Spleen (tissue), 7 donors: ENCODE data around the gene ARSG.
"Not testable (repeated sequence)": the region's sequence is repeated elsewhere in the genome, so short reads cannot be mapped to it uniquely, and the experiment has no call there.

Experiments
- POLR2A ChIP-seq, 3 donors: fragments of 450-650 bp; IDR thresholded peaks; one replicate each; pipeline ENCODE4 v1.5.1; 2017; ENCODE audit warnings: antibody characterized with exemption in 3 of 3, mild to moderate bottlenecking in 1 of 3
- TF ChIP-seq, protein P1 (sequence below), 11 experiments: fragments of 200-600 bp in 7 of 11; fragments of 450-650 bp in 4 of 11; sonication (generic) in 4 of 11; IDR thresholded peaks in 8 of 11; conservative IDR thresholded peaks in 3 of 11; 1 replicate in 7 of 11; 2 replicates in 4 of 11; pipeline versions ENCODE4 v1.4.0 to v1.8.0; 2016 to 2021; ENCODE audit warnings: antibody characterized with exemption in 11 of 11, inconsistent platforms in 4 of 11, mild to moderate bottlenecking in 1 of 11
- donor health status: DM: no; HTN: no; CAD: no; lungs with moderate emphysema.
- donor health status: DM: no; HTN: no; CAD: no.
- donor health status: DM: no; HTN: no; CAD: no.

DNA sequence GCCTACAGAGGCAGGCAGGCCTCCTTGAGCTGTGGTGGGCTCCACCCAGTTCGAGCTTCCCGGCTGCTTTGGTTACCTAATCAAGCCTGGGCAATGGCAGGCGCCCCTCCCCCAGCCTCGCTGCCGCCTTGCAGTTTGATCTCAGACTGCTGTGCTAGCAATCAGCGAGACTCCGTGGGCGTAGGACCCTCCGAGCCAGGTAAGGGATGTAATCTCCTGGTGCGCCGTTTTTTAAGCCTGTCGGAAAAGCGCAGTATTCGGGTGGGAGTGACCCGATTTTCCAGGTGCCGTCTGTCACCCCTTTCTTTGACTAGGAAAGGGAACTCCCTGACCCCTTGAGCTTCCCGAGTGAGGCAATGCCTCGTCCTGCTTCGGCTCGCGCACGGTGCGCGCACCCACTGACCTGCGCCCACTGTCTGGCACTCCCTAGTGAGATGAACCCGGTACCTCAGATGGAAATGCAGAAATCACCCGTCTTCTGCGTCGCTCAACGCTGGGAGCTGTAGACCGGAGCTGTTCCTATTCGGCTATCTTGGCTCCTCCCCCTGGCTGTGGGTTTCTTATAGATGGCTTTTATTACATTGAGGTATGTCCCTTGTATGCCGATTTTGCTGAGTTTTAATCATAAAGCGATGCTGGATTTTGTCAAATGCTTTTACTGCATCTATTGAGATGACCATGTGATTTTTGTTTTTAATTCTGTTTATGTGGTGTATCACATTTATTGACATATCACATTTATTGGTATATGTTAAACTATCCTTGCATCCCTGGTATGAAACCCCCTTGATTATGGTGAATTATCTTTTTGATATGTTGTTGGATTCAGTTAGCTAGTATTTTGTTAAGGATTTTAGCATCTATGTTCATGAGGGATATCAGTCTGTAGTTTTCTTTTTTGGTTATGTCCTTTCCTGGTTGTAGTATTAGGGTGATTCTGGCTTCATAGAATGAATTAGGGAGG lies 122.6 kb downstream of the ARSG start:
- TF ChIP-seq, protein P1, sequence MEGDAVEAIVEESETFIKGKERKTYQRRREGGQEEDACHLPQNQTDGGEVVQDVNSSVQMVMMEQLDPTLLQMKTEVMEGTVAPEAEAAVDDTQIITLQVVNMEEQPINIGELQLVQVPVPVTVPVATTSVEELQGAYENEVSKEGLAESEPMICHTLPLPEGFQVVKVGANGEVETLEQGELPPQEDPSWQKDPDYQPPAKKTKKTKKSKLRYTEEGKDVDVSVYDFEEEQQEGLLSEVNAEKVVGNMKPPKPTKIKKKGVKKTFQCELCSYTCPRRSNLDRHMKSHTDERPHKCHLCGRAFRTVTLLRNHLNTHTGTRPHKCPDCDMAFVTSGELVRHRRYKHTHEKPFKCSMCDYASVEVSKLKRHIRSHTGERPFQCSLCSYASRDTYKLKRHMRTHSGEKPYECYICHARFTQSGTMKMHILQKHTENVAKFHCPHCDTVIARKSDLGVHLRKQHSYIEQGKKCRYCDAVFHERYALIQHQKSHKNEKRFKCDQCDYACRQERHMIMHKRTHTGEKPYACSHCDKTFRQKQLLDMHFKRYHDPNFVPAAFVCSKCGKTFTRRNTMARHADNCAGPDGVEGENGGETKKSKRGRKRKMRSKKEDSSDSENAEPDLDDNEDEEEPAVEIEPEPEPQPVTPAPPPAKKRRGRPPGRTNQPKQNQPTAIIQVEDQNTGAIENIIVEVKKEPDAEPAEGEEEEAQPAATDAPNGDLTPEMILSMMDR (IDR thresholded peaks at IDR 0.05 in 8 of 11, conservative IDR thresholded peaks at IDR 0.05 in 3 of 11): not testable (repeated sequence)
- not testable (repeated sequence) for TF ChIP-seq POLR2A (IDR thresholded peaks at IDR 0.05)
